ENCODE results near the gene VDR.

The VDR gene

GRCh38 chr12:47904713-47905709, at the start of gene VDR:
Gene VDR (minus strand): TSS chr12:47904994. CDS start chr12:47879113, 25,881 bp downstream.
- DNase-seq = peak; percentile 76

- no peak for DNase-seq
Observed at GRCh38 chr12:47954058-47954457, 49.3 kb upstream of the VDR start.

GRCh38 chr12:47950856-47951468, 46.2 kb upstream of the VDR start:
- peak; percentile 5 for DNase-seq

- DNase-seq = peak; percentile 67
Observed at GRCh38 chr12:47949441-47950341, 44.9 kb upstream of the VDR start.

GRCh38 chr12:47947341-47947740, 42.5 kb upstream of the VDR start:
- no peak for DNase-seq

- peak; percentile 19 for DNase-seq
Observed at GRCh38 chr12:47946413-47947323, 41.9 kb upstream of the VDR start.

GRCh38 chr12:47945341-47945728, 40.5 kb upstream of the VDR start:
- DNase-seq = no peak

GRCh38 chr12:47944685-47945340, 40.0 kb upstream of the VDR start:
- DNase-seq = no peak

GRCh38 chr12:47943623-47944340, 39.0 kb upstream of the VDR start:
- no peak for DNase-seq

- DNase-seq = no peak
Observed at GRCh38 chr12:47942614-47943225, 37.9 kb upstream of the VDR start.

GRCh38 chr12:47941871-47942613, 37.2 kb upstream of the VDR start:
- no peak for DNase-seq

- no peak for DNase-seq
Observed at GRCh38 chr12:47941475-47941780, 36.6 kb upstream of the VDR start.

GRCh38 chr12:47940773-47941474, 36.1 kb upstream of the VDR start:
- DNase-seq = no peak

- no peak for DNase-seq
Observed at GRCh38 chr12:47939009-47939601, 34.3 kb upstream of the VDR start.

GRCh38 chr12:47938594-47938993, 33.8 kb upstream of the VDR start:
- no peak for DNase-seq

GRCh38 chr12:47938093-47938492, 33.3 kb upstream of the VDR start:
- no peak for DNase-seq

- no peak for DNase-seq
Observed at GRCh38 chr12:47935184-47935583, 30.4 kb upstream of the VDR start.

- no peak for DNase-seq
Observed at GRCh38 chr12:47931187-47931586, 26.4 kb upstream of the VDR start.

- no peak for DNase-seq
Observed at GRCh38 chr12:47930634-47931033, 25.8 kb upstream of the VDR start.
